ENCODE results near the gene FARS2.

The FARS2 gene

DNA sequence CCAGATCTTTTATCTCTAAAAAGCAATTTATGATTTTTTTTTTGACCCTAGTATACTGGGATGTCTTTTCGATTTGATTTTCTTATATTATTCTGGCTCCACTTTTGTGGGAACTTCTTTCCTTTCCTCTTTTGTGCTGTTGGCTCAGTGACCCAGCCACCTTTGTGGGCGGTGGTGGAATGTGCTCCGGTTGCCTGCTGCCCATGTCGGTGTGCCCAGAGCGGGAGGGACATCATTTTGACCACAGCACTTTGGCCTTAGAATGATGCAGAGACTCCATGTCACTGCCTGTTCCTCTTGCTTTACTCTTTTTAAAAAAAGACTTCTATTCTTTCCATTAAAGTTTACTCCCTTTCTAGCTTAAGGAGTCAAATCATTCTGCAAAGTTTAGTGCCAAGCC lies 198.0 kb downstream of the FARS2 start:
- no peak for DNase-seq (ENCODE audit: extremely low read depth in 1 of 2, low read depth in 1 of 2)

DNA sequence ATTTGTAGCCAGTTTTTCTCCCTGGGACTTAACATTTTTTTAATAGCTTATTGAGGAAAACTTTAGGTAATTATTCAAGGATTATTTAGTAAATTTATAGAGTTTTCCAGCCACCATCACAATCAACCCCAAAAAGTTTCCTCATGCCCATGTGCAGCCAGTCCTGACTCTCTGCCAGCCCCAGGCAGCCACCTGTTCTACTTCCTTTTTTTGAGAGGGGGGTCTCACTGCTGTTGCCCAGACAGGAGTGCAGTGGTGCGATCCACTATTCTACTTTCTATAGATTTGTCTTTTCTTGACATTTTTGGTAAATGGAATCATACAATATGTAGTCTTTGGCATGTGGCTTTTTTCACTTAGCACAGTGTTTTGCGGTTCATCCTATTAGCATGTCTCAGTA lies 200.1 kb downstream of the FARS2 start:
- no peak for DNase-seq (ENCODE audit: extremely low read depth in 1 of 2, low read depth in 1 of 2)

DNA sequence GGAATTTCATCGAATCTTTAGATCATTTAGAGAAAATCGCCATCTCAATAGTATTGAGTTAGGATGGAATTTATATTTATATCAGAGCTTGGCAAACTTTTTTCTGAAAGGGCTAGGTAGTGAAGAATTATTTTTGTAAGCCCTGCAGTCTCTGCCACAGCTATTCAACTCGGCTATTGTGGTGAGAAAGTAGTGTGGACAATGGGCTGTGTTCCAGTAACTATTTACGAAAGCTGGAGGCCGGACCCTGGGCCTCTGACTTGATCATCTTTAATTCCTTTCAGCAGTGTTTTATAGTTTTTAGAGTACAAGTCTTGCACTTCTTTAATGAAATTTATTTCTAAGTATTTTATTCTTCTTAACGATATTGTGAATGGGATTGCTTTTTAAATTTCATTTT lies 201.5 kb downstream of the FARS2 start:
- DNase-seq (ENCODE audit: extremely low read depth in 1 of 2, low read depth in 1 of 2) = no peak

DNA sequence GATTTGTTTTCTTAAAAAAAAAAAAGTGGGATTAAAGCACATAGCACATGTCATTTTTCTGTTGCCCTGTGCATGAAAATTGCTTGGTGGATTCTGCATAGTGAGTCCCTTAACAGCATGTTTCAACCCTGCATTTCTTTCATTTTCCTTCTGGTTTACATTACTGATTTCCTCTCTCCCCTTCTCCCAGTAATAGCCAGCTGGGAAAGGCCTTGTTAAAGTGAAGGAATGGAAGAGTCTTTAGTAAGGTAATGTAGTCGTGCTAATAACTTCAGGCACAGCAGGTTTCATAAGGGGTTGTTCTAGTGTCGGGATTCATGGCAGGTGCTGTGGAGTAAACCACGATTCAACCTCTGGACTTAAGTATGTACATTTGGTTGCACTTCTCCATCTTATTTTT lies 202.4 kb downstream of the FARS2 start:
- DNase-seq (ENCODE audit: extremely low read depth in 1 of 2, low read depth in 1 of 2) = no peak

DNA sequence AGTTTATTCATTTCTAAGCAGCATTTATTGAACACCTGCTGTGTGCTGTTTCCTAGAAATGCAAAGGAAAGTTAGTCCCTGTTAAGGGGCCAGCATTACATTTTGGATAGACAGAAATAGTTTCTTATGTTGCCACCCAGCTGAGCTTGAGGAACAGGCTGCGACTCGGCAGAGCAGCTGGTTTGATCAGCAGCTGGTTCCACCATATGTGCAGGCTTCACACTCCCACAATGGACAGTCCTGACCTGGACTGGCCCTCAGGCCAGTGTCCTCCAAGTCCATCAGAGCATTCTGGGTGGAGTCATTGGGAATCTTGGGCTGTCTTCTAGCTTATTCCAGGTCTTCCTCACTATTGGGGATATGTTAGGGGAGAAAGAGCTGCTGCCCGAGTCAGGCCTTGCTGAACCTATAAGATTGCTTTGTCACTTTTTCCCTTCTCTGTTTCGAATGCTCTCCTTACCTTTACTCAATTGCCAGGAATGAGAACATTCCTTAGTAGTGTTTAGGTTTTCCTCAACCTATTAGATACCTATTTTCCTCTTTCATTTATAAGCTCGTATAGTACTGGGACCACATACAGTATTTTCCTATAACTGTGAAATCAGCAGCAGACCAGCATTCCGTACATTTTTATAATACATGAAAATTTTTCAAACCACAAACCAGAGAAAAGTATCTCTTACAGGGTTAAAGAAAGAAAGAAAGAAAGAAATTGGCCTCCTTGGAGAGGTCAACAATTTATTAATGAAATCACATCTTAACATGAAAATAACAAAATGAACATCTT lies 203.0 kb downstream of the FARS2 start:
- DNase-seq (ENCODE audit: extremely low read depth in 1 of 2, low read depth in 1 of 2) = no peak

DNA sequence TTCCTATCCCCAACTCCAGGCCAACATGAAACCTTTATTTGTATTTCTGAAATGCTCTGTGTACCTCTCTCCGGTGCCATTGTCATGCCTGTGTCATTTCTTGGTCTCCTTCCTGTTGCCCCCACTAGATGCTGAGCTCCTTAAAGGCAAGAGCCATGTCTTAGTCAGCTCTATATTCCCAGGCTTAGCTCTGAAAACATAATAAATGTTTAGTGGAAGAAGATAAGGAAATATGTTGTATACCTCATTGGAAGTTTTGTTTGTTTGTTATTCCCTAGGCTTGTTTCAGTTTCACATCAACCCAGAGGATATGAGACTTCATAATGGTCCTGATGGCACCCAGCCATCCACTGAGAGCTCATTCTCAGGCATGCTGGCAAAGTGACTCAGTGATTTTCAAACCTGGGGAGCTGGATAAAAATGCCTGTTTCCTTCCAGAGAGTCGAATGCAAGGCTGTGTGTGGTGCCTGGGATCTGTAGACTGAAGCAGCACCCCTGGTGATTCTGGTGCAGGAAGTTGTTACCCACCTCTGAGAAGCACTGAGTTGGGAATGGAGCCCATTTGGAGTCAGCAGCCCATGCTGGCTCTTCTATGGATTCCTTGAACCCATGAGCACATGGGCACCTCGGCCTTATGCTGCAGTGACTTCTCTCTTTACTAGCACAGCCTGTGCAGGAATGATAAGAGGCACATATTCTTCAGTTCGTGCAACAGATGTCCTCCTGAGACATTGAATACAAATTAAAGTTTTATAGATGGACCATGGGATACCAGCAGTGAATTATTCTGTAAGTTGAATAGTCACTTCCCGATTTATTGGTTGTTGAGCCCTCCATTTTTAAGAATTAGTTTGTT lies 205.2 kb downstream of the FARS2 start:
- DNase-seq (ENCODE audit: extremely low read depth in 1 of 2, low read depth in 1 of 2) = no peak

DNA sequence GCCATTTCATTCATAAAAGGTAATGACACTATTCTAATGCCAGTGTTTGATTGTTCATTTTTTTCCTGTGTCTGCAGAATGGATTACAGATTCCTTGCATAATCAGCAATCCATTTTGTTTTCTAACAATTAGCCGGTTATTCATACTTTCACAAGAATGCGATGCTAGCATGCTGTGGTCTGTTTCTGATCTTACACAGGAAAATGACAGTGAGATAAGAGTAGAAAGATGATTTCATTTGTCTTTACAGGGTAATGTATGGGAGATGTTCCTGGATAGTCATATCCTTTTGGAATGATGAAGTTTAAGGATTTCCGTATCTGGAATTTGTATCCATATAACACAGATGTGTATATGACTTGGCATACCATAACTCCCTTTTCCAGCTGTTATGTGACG lies 207.3 kb downstream of the FARS2 start:
- no peak for DNase-seq (ENCODE audit: extremely low read depth in 1 of 2, low read depth in 1 of 2)

DNA sequence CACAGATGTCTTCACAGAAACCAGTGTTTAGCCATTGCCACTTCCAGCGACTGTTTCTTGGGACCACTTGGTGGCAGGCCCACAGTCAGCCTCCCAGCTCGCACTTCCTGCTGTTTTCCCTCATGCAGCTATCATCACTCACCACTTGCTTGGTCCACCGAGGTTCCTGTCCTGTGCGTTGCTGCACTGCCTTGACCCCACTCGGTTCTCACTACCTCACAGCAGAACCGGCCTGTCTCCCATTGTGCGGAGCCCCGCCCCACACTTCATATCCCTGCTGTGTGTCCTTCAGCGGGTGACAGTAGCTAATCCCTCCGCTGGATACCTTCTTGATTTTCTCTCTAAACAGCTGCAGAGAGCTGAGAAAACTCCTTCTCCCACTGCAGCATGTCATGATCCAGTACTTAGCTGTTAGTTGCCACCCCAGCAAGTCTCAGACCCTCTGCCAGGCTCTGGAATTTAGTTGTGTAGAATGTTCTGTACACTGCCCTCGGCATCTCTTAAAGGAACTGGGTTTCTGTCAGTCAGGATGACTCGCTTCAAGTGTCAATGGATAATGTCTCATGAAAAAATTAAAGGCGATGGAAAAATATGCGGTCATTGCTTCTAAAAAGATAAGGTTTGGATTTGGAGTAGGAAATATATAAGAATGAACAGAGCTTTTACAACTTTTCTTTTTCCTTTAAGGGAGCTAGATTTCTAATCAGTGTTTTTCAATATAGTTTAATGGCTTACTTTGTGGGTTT lies 208.0 kb downstream of the FARS2 start:
- no peak for DNase-seq (ENCODE audit: extremely low read depth in 1 of 2, low read depth in 1 of 2)

DNA sequence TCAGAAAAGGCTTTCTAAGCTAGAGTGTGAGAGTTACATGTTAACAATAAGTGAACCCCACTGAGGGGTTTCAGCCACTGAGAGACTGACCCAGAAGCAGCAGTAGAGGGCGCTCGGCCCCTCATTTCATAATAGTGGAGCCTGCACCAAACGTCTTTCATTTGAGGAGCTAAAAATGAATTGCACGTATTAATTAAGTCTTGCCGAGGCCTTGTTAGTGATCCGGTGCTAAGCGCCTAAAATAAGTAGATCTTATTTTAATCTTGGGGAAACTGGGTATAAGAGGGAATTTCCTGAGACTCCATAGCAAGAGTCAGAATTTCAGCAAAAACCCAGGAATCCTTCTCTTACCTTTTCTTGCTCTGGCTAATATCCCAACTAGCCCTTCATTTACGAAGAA lies 209.7 kb downstream of the FARS2 start:
- DNase-seq (ENCODE audit: extremely low read depth in 1 of 2, low read depth in 1 of 2) = peak; percentile 20 to 33

DNA sequence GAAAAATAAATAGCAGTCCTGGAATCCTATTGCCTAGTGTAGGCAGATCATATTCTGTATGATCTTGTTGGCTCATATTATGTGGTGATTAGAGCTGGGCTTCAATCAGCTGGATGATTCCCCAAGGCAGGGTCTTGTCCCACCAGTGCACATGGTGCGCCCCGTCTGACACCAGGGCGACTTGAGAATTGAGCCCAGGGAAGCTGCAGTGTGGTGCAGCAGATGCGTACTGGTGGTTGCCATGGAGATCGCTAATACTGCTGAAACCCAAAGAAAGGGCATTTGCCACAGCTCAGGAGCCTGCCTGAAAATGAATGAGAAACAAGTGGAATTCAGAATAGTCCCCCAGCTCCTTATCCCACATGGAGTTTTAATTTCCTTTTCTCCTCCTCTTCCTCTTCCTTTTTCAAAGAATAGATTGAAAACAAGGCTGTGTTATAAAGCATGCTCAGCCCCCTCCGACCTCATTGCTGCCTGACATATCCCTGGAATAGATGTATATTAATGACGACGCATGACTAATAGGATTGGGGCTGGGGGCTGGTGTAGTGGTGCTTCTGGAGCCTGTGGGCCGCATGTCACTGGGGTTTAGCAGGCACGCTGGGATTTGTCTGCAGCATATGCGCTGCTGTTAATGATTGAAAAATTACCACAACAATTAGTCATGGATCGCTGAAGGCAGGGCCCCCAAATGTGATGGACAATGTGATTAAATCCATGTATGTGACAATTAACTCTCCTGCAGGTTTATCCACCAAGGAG lies 210.5 kb downstream of the FARS2 start:
- no peak for DNase-seq (ENCODE audit: extremely low read depth in 1 of 2, low read depth in 1 of 2)

DNA sequence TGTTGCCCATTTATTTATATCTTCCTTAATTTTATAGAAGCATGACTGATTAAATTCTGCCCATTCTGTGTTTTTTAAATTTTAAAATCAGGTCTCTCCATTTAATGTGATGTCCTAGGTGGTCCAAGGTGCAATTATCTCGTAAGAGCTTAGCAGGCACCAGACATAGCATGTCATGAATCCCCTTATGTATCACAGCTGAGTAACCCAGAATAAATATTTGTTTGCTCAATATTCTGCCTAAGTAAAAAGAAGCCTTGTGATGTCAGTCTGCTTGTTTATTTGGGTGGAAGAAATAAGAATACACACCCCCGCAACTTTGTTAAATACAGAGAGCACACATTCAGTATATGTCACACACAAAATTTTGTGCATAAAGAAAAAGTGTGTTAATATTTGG lies 211.3 kb downstream of the FARS2 start:
- DNase-seq (ENCODE audit: extremely low read depth in 1 of 2, low read depth in 1 of 2) = no peak

DNA sequence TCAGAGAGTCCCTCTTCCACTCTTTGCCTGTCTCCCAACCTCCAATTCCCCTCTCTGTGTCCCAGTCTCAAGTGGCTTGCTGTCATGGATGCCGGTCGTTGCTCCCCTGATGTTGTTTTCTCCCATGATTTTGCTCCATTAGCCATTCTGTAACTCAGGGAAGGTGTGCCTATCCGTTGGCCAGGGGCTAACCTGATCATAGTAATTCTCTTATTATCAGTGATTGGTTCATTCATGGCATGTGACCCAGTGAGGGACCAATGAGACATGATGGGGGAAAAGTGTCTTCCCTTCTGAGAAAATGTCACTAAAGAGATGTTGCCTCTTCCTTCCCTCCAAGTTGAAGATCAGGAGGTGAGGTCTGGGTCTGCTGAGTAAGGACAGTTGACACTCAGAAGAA lies 214.5 kb downstream of the FARS2 start:
- no peak for DNase-seq (ENCODE audit: extremely low read depth in 1 of 2, low read depth in 1 of 2)

DNA sequence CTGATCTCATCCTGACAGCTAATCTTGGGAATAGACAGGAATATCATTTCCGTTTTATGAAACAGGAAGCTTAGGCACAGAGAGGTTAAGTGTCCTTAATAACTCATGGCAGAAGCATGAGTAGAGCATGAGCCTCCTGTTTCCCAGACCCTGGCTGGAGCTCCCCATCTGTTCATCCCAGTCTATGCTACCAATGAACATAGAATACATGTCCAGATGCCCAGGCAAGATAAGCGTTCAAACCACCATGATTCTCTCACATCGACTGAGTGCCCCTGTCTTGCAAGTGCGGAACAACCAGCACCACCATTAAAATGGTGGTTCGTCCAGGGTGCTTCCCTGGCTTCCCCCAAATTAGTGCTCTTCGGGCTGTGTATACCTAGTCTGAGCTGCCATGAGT lies 217.1 kb downstream of the FARS2 start:
- no peak for DNase-seq (ENCODE audit: extremely low read depth in 1 of 2, low read depth in 1 of 2)

DNA sequence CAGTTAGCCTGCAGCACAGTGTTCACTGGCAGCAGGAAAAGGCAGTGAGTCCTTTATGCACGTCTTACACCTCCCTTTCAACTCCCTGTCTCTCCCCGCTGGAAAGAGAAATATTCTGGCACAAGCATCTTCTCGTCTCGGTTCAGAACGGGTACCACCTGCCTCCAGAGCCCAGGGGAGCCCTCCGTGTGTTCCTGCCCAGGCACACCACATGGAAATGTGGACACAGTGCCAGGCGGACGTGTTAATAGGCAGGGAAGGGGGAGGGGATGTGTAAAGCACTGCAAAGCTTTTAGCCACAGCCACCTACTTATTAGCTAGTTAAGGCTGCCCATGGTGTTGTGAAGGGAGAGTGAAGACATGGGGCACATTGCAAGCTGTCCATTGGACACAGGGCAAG lies 219.7 kb downstream of the FARS2 start:
- no peak for DNase-seq (ENCODE audit: extremely low read depth in 1 of 2, low read depth in 1 of 2)

DNA sequence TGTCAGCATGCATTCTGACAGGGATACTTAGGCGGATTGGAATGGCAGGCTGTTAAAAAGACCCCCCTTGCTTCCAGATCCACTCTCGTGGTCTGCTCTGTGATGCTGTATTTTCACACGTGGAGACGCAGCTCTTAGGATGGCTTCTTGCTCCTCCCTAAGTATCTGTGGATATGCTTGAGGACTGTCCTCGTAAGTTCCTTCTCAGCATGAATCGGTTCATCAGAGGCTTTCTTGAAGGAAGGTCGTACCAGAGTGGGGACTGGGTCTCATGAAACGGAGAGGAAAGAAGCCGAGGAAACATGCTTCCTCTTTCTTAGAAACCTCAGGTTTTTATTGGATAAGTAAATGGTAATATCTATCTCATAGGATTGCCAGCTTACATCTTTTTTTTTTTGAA lies 220.4 kb downstream of the FARS2 start:
- DNase-seq (ENCODE audit: extremely low read depth in 1 of 2, low read depth in 1 of 2) = no peak

DNA sequence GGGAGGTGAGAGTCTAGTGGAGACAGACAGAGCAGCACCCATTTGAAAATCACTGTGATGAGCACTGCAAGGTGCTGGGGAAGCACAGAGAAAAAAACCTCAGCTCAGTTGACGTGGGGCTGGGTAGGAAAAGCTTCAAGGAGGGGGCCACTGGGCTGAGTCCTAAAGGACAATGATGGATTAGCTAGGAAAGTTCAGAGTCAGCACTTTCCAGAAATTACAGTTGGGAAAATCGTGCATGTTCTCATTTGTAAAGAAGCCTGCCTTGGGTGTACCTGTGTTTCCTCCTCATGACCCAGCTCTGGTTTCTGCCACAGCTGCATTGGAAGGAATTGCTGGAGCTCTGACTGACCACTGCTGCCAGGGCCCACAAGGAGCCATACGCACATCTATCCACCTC lies 221.3 kb downstream of the FARS2 start:
- no peak for DNase-seq (ENCODE audit: extremely low read depth in 1 of 2, low read depth in 1 of 2)

DNA sequence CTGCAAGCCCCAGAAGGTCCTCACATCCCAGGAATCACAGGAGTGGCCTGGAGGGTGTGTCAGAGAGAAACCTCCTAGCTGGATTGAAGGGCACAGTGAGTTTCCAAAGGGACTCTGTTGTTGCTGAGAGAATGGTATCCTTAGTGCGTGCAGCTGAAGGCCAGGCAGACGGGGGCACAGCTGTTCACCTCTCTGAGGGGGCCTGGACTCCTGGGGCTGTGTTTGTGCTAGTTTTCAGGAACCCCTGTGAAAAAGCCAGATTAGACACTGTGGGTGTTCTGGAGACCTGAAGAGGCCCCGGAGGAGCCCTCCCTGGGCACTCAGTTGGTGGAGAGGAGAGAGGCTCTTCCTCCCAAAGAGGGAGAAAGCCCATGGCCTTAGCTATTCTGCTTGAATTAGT lies 223.4 kb downstream of the FARS2 start:
- DNase-seq (ENCODE audit: extremely low read depth in 1 of 2, low read depth in 1 of 2) = no peak

DNA sequence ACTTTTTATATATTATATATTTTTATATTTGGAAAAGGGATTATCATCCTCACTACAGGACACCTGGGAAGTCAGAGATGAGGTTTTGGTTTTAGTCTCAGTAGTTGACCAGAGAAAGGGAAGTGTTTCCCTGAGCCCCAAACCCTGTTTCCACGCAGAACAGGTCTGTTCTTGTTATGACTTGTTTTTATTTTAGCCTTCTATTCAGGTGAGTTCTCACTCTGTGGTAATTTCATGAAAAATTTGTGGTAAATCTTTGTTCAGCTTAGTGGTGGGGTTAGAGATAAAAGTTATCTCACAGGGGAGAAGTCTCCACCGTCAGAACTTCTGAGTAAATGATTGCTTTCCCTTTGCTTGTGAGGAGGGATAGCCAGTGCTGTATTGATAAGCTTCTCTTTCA lies 224.9 kb downstream of the FARS2 start:
- DNase-seq (ENCODE audit: extremely low read depth in 1 of 2, low read depth in 1 of 2) = no peak

DNA sequence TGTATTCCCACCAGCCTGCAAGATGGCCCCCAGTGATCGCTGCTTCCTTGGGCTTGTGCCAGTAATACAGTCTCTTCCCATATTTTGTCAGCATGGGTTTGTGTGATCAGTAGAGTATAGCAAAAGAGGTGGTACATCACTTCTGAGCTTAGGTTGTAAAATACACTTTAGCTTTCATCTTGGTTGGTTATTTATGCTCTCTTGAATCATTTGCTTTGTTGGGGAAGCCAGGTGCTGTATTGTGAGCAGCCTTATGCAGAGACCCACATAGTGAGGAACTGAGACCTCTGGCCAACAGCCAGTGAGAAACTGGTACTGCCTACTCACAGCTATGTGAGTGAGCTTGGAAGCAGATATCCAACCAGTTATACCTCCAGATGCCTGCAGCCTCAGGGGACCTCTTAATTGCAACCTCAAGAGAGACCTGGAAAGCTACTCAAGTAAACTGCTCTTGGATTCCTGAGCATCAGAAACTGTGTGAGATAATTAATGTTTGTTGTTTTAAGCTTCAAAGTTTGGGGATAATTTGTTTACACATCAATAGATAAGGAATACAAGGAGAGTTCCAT lies 229.3 kb downstream of the FARS2 start:
- DNase-seq (ENCODE audit: extremely low read depth in 1 of 2, low read depth in 1 of 2) = no peak

DNA sequence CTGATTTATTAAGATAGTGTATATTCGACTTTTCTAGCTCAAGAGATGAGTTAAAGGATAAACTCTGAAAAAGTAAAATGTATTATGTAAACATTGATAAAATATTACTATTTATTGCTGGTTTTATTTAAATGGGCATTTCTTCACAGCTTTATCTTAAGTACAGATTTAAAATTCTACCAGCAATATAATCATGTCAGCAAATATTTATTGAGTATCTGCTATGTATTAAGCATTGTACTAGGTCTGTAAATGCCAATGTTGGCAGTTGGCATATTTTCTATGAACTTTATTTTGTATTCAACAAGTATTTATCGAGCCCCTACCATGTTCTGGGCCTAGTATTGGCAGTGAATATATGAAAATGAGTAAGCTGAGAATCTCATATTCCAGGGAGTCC lies 231.0 kb downstream of the FARS2 start:
- no peak for DNase-seq (ENCODE audit: extremely low read depth in 1 of 2, low read depth in 1 of 2)

DNA sequence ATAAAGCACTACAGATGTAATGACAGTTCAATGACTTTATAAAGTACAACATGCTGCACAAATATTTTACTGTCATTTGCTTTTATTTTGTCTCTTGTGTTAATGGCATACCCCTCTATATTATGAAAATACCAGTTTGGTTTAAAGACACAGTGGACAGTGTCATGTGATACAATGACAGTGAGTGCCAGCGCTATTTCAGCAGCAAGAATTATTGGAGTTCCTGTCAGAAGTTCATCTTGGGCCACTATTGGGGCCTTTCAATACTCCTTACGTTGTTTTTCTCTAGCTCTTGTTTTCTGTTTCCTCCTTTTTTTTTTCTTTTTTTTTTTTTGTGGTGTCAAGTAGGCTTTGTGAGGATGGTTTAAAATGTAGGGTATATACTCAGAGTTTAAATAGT lies 232.5 kb downstream of the FARS2 start:
- DNase-seq (ENCODE audit: extremely low read depth in 1 of 2, low read depth in 1 of 2) = no peak

Measured in activated CD8-positive, alpha-beta memory T cell treated with anti-CD3 and anti-CD28 coated beads for 1 hour (primary cell).